Lower lobe of right lung (tissue), 2 donors: ENCODE data around the gene RAVER2. TPM values are rescaled to one million over a fixed set of nuclear protein-coding genes. Genes with fewer than 3 reads are reported as not detected.
A peak's percentile ranks its signal among the peaks of the same experiment; 100 is the strongest.

Experiments
- ATAC-seq, 2 donors: fragments of 200-7000 bp; cut with Tn5 transposase; one replicate each; pipeline ENCODE4 v1.9.1; 2020 to 2022; ENCODE audit warnings: mild to moderate bottlenecking in 2 of 2, moderate library complexity in 2 of 2
- DNase-seq: peaks from one replicate; pipeline ENCODE4 v3.0.0-alpha.2; 2020
- H3K27ac ChIP-seq: fragments of 200-600 bp; one replicate; pipeline ENCODE4 v1.8.0; 2022
- H3K27me3 ChIP-seq: fragments of 200-600 bp; one replicate; pipeline ENCODE4 v1.8.0; 2022; ENCODE audit warnings: low read depth
- H3K36me3 ChIP-seq: fragments of 200-600 bp; one replicate; pipeline ENCODE4 v1.8.0; 2022; ENCODE audit warnings: mild to moderate bottlenecking
- H3K4me1 ChIP-seq: fragments of 200-600 bp; one replicate; pipeline ENCODE4 v1.8.0; 2022
- H3K4me3 ChIP-seq: fragments of 200-600 bp; one replicate; pipeline ENCODE4 v1.8.0; 2022; ENCODE audit warnings: mild to moderate bottlenecking
- H3K9me3 ChIP-seq: fragments of 200-600 bp; one replicate; pipeline ENCODE4 v1.8.0; 2022
- intact Hi-C: fragments of 100-400 bp; cut with DNase I; formaldehyde crosslinking; loops from one replicate; pipeline ENCODE4 v1.11.0; 2022
- total RNA-seq: library from RNA; stranded (reverse); fragmentation: NEBNext Ultra II Directional; extraction: Animal tissue kit (Norgen Biotek cat#: 25700); gene quantifications from one replicate; pipeline ENCODE4 v1.2.1, GENCODE V29; 2021
- TF ChIP-seq, protein P1 (sequence below): fragments of 200-600 bp; IDR thresholded peaks from one replicate; pipeline ENCODE4 v1.8.0; 2022; ENCODE audit warnings: antibody characterized with exemption, mild to moderate bottlenecking
- donor health status: DM: no; HTN: yes; CAD: no; lungs with severe emphysema.

The RAVER2 gene
- total RNA-seq, 1 donor from 2014 or later = 12.0 TPM

DNA sequence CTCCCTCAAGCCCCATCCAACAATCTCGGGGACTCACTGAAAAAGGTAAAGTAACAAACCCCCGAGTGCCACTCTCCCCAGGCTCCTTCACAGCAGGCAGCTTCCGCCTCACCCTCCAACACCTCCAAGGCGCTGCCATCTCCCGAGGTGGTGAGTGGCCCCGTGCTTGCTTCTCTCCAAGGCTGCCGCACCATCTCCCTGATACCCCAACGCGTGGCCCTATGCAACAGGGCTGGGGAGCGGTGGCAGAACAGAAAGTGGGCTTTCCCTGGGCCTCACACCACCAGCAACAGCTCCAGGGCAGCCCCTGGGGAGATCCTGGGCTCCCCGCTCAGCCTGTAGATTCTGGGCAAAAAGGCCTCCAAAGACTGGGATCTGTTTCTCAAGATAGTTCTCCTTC is 105.1 kb downstream of the RAVER2 start:
- ATAC-seq (no peak), DNase-seq (no peak)
- Histone ChIP-seq H3K9me3 (no peaks in the 10 kb centered on the region), H3K27me3 (no peaks in the 10 kb centered on the region), H3K4me3 (no peak overlapping the region), H3K27ac (no peak overlapping the region), H3K4me1 (no peaks in the 10 kb centered on the region), H3K36me3 (peaks cover 100% of the 10 kb centered on the region)
- intact Hi-C loops = no loop called here
- TF ChIP-seq, protein P1, sequence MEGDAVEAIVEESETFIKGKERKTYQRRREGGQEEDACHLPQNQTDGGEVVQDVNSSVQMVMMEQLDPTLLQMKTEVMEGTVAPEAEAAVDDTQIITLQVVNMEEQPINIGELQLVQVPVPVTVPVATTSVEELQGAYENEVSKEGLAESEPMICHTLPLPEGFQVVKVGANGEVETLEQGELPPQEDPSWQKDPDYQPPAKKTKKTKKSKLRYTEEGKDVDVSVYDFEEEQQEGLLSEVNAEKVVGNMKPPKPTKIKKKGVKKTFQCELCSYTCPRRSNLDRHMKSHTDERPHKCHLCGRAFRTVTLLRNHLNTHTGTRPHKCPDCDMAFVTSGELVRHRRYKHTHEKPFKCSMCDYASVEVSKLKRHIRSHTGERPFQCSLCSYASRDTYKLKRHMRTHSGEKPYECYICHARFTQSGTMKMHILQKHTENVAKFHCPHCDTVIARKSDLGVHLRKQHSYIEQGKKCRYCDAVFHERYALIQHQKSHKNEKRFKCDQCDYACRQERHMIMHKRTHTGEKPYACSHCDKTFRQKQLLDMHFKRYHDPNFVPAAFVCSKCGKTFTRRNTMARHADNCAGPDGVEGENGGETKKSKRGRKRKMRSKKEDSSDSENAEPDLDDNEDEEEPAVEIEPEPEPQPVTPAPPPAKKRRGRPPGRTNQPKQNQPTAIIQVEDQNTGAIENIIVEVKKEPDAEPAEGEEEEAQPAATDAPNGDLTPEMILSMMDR = no peak

GRCh38 chr1:64850846-64851245 is 106.0 kb downstream of the RAVER2 start:
- Histone ChIP-seq H3K27ac (no peak overlapping the region), H3K9me3 (no peaks in the 10 kb centered on the region), H3K4me3 (no peak overlapping the region), H3K27me3 (no peaks in the 10 kb centered on the region), H3K36me3 (peaks cover 100% of the 10 kb centered on the region), H3K4me1 (no peaks in the 10 kb centered on the region)
- DNase-seq (no peak), ATAC-seq (no peak)
- intact Hi-C loops = no loop called here
- TF ChIP-seq, protein P1 = no peak

- Histone ChIP-seq H3K27ac (no peak overlapping the region), H3K4me1 (peaks cover 4% of the 10 kb centered on the region), H3K4me3 (no peak overlapping the region), H3K27me3 (no peaks in the 10 kb centered on the region), H3K36me3 (peaks cover 100% of the 10 kb centered on the region), H3K9me3 (no peaks in the 10 kb centered on the region)
- DNase-seq (no peak), ATAC-seq (no peak)
- intact Hi-C loops = no loop called here
- TF ChIP-seq, protein P1 = no peak
These were observed 106.8 kb downstream of the RAVER2 start for GRCh38 chr1:64851664-64852063.

- Histone ChIP-seq H3K4me3 (no peak overlapping the region), H3K4me1 (peaks cover 8% of the 10 kb centered on the region), H3K9me3 (no peaks in the 10 kb centered on the region), H3K27ac (no peak overlapping the region), H3K36me3 (peaks cover 100% of the 10 kb centered on the region), H3K27me3 (no peaks in the 10 kb centered on the region)
- intact Hi-C loops = no loop called here
- TF ChIP-seq, protein P1 = no peak
- no peak for DNase-seq
- no peak for ATAC-seq
These were observed 109.8 kb downstream of the RAVER2 start for GRCh38 chr1:64854674-64855073.

DNA sequence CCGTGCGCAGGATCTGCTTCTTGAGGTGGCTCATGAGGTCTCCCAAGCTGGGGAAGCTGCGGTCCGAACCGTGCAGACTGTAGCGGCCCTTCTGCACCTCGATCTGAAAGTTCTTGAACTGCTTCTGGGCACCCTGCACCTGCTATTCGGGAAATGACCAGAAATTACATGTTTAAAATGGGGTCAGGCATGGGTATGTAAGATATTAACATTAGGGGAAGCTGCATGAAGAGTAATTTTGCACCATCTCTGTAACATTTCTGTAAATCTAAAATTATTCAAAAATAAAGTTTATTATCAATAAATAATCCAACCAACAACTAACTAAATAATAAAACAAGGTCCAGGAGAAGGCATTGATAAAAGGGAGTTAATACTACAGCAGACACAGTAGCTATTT is 110.7 kb downstream of the RAVER2 start:
- ATAC-seq = no peak
- TF ChIP-seq, protein P1 = no peak

GRCh38 chr1:64856553-64856952 is 111.7 kb downstream of the RAVER2 start:
- DNase-seq = peak; percentile 73
- Histone ChIP-seq H3K36me3 (peaks cover 94% of the 10 kb centered on the region), H3K27ac (no peak overlapping the region), H3K27me3 (no peaks in the 10 kb centered on the region), H3K4me1 (peaks cover 8% of the 10 kb centered on the region), H3K9me3 (no peaks in the 10 kb centered on the region), H3K4me3 (no peak overlapping the region)
- TF ChIP-seq, protein P1 = no peak
- intact Hi-C loops = no loop called here
- ATAC-seq = peak; percentile 70 to 84

More for the DNA sequence above, 110.7 kb downstream of the RAVER2 start:
- Histone ChIP-seq H3K27ac (no peak overlapping the region), H3K4me3 (no peak overlapping the region), H3K4me1 (peaks cover 8% of the 10 kb centered on the region), H3K36me3 (peaks cover 100% of the 10 kb centered on the region), H3K9me3 (no peaks in the 10 kb centered on the region), H3K27me3 (no peaks in the 10 kb centered on the region)
- intact Hi-C loops = no loop called here
- DNase-seq = no peak
